ENCODE measurements around the gene RAB11FIP4. TPM values are rescaled to one million over a fixed set of nuclear protein-coding genes. Genes with fewer than 3 reads are reported as not detected.

RAB11FIP4 gene
- total and polyA plus RNA-seq, 2 of the 8 experiments (the other 6 are each of a cell fraction or from before 2014, with no cell fraction given): 21.7 to 53.2 TPM

GRCh38 chr17:31480904-31481782 is 89.7 kb downstream of the RAB11FIP4 start:
- Histone ChIP-seq H3K79me2 (ENCODE audit: control insufficient read depth in 1 of 2, insufficient read depth in 2 of 2, low read length in 2 of 2) (no peaks in the 10 kb centered on the region), H3K14ac (ENCODE audit: insufficient read length) (no peak overlapping the region), H3K27ac (ENCODE audit: low read depth, low read length) (no peak overlapping the region), H4K91ac (replicated peaks; ENCODE audit: insufficient read length, low read length) (no peak overlapping the region), H2BK20ac (ENCODE audit: low read length) (no peak overlapping the region), H3K4me1 (replicated peaks in 1 of 4; ENCODE audit: control insufficient read depth in 3 of 4, insufficient read depth in 4 of 4, low read length in 3 of 4) (no peaks in the 10 kb centered on the region; a peak in 1 of 7 replicates), H2AFZ (ENCODE audit: low read length) (no peak overlapping the region), H3K4me2 (ENCODE audit: insufficient read depth in 1 of 2, low read depth in 2 of 2, low read length in 2 of 2) (no peak overlapping the region), H3K9ac (replicated peaks in 1 of 4; ENCODE audit: extremely low read depth in 1 of 4, low read depth in 3 of 4, low read length in 3 of 4) (no peak overlapping the region), H3K23ac (ENCODE audit: insufficient read length) (no peak overlapping the region), H3K9me3 (ENCODE audit: insufficient read depth in 2 of 2, low read depth in 1 of 2, low read length in 1 of 2) (no peaks in the 10 kb centered on the region), H3K23me2 (ENCODE audit: low read depth, low read length) (no peaks in the 10 kb centered on the region), H2BK120ac (replicated peaks; ENCODE audit: low read depth, low read length) (no peak overlapping the region), H2BK12ac (ENCODE audit: low read depth, low read length) (no peak overlapping the region), H4K20me1 (replicated peaks in 1 of 2; ENCODE audit: control insufficient read depth in 1 of 2, insufficient read depth in 2 of 2, low read length in 2 of 2) (no peaks in the 10 kb centered on the region), H3K4ac (replicated peaks; ENCODE audit: insufficient read length, low read depth, low read length) (no peak overlapping the region), H4K5ac (ENCODE audit: insufficient read length, low read depth, low read length) (no peak overlapping the region), H2BK5ac (ENCODE audit: low read depth, low read length) (no peak overlapping the region), H3K79me1 (ENCODE audit: low read depth, low read length) (no peaks in the 10 kb centered on the region), H2AK5ac (ENCODE audit: low read depth, low read length) (no peak overlapping the region), H3K27me3 (replicated peaks in 1 of 4; ENCODE audit: control insufficient read depth in 3 of 4, extremely low read depth in 1 of 4, insufficient read depth in 3 of 4, low read length in 3 of 4) (no peaks in the 10 kb centered on the region), H4K8ac (ENCODE audit: extremely low read depth, insufficient read depth, low read length) (no peak overlapping the region), H3K36me3 (ENCODE audit: control insufficient read depth in 2 of 4, insufficient read depth in 4 of 4, low read length in 3 of 4) (no peaks in the 10 kb centered on the region), H3K4me3 (ENCODE audit: extremely low read depth in 1 of 4, insufficient read depth in 2 of 4, low read depth in 3 of 4, low read length in 4 of 4) (no peak overlapping the region), H2BK15ac (ENCODE audit: low read length) (no peak overlapping the region), H3K18ac (ENCODE audit: extremely low read depth, low read length) (no peak overlapping the region), H3K56ac (replicated peaks; ENCODE audit: insufficient read length, low read depth, low read length) (no peak overlapping the region)
- CTCF ChIA-PET (ENCODE audit: partially characterized antibody): interaction anchor here (1.0 kb wide), 1 partner anchor 14 kb away, joined by 3 read pairs; no protein-coding TSS in a partner anchor
- FAIRE-seq (no peak), DNase-seq (ENCODE audit: low read depth in 1 of 2, low spot score in 2 of 2) (no peak)
- POLR2A ChIA-PET (ENCODE audit: partially characterized antibody): interaction anchor here (1.5 kb wide), 1 partner anchor 13 kb away, joined by 3 read pairs; no protein-coding TSS in a partner anchor
- TF ChIP-seq NRF1 (IDR thresholded peaks at IDR 0.05; ENCODE audit: low read depth, low read length) (no peak), TCF12 (IDR thresholded peaks at IDR 0.05; ENCODE audit: low read depth, low read length) (no peak), EP300 (IDR thresholded peaks at IDR 0.05; ENCODE audit: borderline replicate concordance in 1 of 2, low read depth in 2 of 2, low read length in 2 of 2) (no peak), BACH1 (IDR thresholded peaks at IDR 0.05; ENCODE audit: low read length) (no peak)
- 77% methylated on average over 8 of the region's 8 CpGs; no CpG with 5 or more reads in 1 of the 2 experiments for WGBS, 2 experiments (ENCODE audit: extremely low coverage in 1 of 2, insufficient coverage in 1 of 2, insufficient read length in 1 of 2, insufficient replicate concordance in 2 of 2, low coverage in 1 of 2, low lambda C conversion rate in 2 of 2, missing lambda C conversion rate in 1 of 2)
